HEK293 (cell line): ENCODE results near the gene RBMS3.

Experiments
- CTCF ChIA-PET: fragments of 350-600 bp; formaldehyde crosslinking; extraction: SDS; loops from one replicate; lab custom pipeline; 2021; ENCODE audit warnings: antibody characterized with exemption; lab: Yijun Ruan, JAX
- POLR2A ChIA-PET: fragments of 300-600 bp; formaldehyde crosslinking; extraction: SDS; loops from one replicate; lab custom pipeline; 2020; ENCODE audit warnings: antibody characterized with exemption, inconsistent platforms; lab: Yijun Ruan, JAX
- H3K27ac ChIP-seq: fragments of 200-500 bp; sonication (Bioruptor generic); 2 replicates; pipeline ENCODE4 v1.5.1; 2014; ENCODE audit warnings: low read depth, low read length, control low read depth, inconsistent platforms; ENCODE audit errors: extremely low read depth
- H3K36me3 ChIP-seq, 2 experiments: fragments of 200-500 bp in 1 of 2; sonication (Bioruptor generic) in 1 of 2; 1 replicate in 1 of 2; 2 replicates in 1 of 2; pipeline ENCODE4 v1.5.1; 2014 to 2017; ENCODE audit warnings: inconsistent platforms in 2 of 2, low read length in 2 of 2; ENCODE audit not compliant: control insufficient read depth in 2 of 2, insufficient read depth in 1 of 2
- H3K4me1 ChIP-seq: fragments of 200-500 bp; sonication (Bioruptor generic); 2 replicates; pipeline ENCODE4 v1.5.1; 2014; ENCODE audit warnings: mild to moderate bottlenecking, low read length, inconsistent platforms; ENCODE audit not compliant: control insufficient read depth, insufficient read depth
- H3K4me3 ChIP-seq: 2 replicates; pipeline ENCODE4 v1.5.1; 2011; ENCODE audit warnings: low read depth, mild to moderate bottlenecking, control low read depth, low read length, moderate library complexity
- H3K9me3 ChIP-seq: fragments of 200-500 bp; sonication (Bioruptor generic); 2 replicates; pipeline ENCODE4 v1.5.1; 2014; ENCODE audit warnings: low read depth, low read length, inconsistent platforms; ENCODE audit not compliant: control insufficient read depth, insufficient read depth
- GLIS2 ChIP-seq: fragments of 450-650 bp; formaldehyde crosslinking; IDR thresholded peaks from 2 replicates; pipeline ENCODE4 v1.5.1; 2016; ENCODE audit warnings: missing biosample characterization, missing genetic modification characterization
- KLF7 ChIP-seq: fragments of 450-650 bp; formaldehyde crosslinking; IDR thresholded peaks from 2 replicates; pipeline ENCODE4 v1.5.1; 2016; ENCODE audit warnings: missing biosample characterization, missing genetic modification characterization, borderline replicate concordance
- RBAK ChIP-seq: fragments of 450-650 bp; formaldehyde crosslinking; IDR thresholded peaks from 2 replicates; pipeline ENCODE4 v1.5.1; 2016; ENCODE audit warnings: missing biosample characterization, missing genetic modification characterization
- REPIN1 ChIP-seq: fragments of 450-650 bp; formaldehyde crosslinking; IDR thresholded peaks from 2 replicates; pipeline ENCODE4 v1.5.1; 2017; ENCODE audit warnings: missing biosample characterization, missing genetic modification characterization, low read depth
- SALL2 ChIP-seq: fragments of 450-650 bp; formaldehyde crosslinking; IDR thresholded peaks from 2 replicates; pipeline ENCODE4 v1.5.0; 2017; ENCODE audit warnings: missing biosample characterization, mild to moderate bottlenecking, missing genetic modification characterization, borderline replicate concordance
- SCRT2 ChIP-seq: fragments of 450-650 bp; formaldehyde crosslinking; IDR thresholded peaks from 2 replicates; pipeline ENCODE4 v1.5.1; 2016; ENCODE audit warnings: missing biosample characterization, missing genetic modification characterization
- ZBTB48 ChIP-seq: fragments of 450-650 bp; formaldehyde crosslinking; IDR thresholded peaks from 2 replicates; pipeline ENCODE4 v1.5.1; 2016; ENCODE audit warnings: missing biosample characterization, missing genetic modification characterization
- ZNF221 ChIP-seq: fragments of 450-650 bp; formaldehyde crosslinking; IDR thresholded peaks from 2 replicates; pipeline ENCODE4 v1.5.1; 2017; ENCODE audit warnings: missing biosample characterization, missing genetic modification characterization, borderline replicate concordance
- ZNF23 ChIP-seq: fragments of 450-650 bp; formaldehyde crosslinking; IDR thresholded peaks from 2 replicates; pipeline ENCODE4 v1.5.1; 2016; ENCODE audit warnings: missing biosample characterization, missing genetic modification characterization, borderline replicate concordance
- ZNF24 ChIP-seq: fragments of 450-650 bp; formaldehyde crosslinking; IDR thresholded peaks from 2 replicates; pipeline ENCODE4 v1.5.1; 2016; ENCODE audit warnings: missing biosample characterization, missing genetic modification characterization
- ZNF423 ChIP-seq: fragments of 450-650 bp; formaldehyde crosslinking; IDR thresholded peaks from 2 replicates; pipeline ENCODE4 v1.5.1; 2016; ENCODE audit warnings: missing biosample characterization, missing genetic modification characterization
- ZNF585B ChIP-seq: fragments of 450-650 bp; formaldehyde crosslinking; IDR thresholded peaks from 2 replicates; pipeline ENCODE4 v1.5.1; 2016; ENCODE audit warnings: missing biosample characterization, missing genetic modification characterization
- ZNF777 ChIP-seq: fragments of 450-650 bp; formaldehyde crosslinking; IDR thresholded peaks from 2 replicates; pipeline ENCODE4 v1.5.1; 2017; ENCODE audit warnings: missing biosample characterization, missing genetic modification characterization, borderline replicate concordance
- ZNF785 ChIP-seq: fragments of 450-650 bp; formaldehyde crosslinking; IDR thresholded peaks from 2 replicates; pipeline ENCODE4 v1.5.1; 2016; ENCODE audit warnings: missing biosample characterization, missing genetic modification characterization
- TF ChIP-seq, protein P1 (sequence below): fragments of 450-650 bp; formaldehyde crosslinking; IDR thresholded peaks from 2 replicates; pipeline ENCODE4 v1.5.1; 2016; ENCODE audit warnings: missing biosample characterization, missing genetic modification characterization
- TF ChIP-seq, protein P2 (sequence below): fragments of 450-650 bp; formaldehyde crosslinking; IDR thresholded peaks from 2 replicates; pipeline ENCODE4 v1.5.1; 2017; ENCODE audit warnings: missing biosample characterization, missing genetic modification characterization
- TF ChIP-seq, protein P3 (sequence below): fragments of 450-650 bp; formaldehyde crosslinking; IDR thresholded peaks from 2 replicates; pipeline ENCODE4 v1.5.1; 2016; ENCODE audit warnings: missing biosample characterization, missing genetic modification characterization
- TF ChIP-seq, protein P4 (sequence below): fragments of 450-650 bp; IDR thresholded peaks from 2 replicates; pipeline ENCODE4 v1.5.1; 2018; ENCODE audit warnings: missing biosample characterization, missing genetic modification characterization
- TF ChIP-seq, protein P5 (sequence below): fragments of 450-650 bp; formaldehyde crosslinking; IDR thresholded peaks from 2 replicates; pipeline ENCODE4 v1.5.1; 2017; ENCODE audit warnings: missing biosample characterization, missing genetic modification characterization
- TF ChIP-seq, protein P6 (sequence below): fragments of 450-650 bp; formaldehyde crosslinking; IDR thresholded peaks from 2 replicates; pipeline ENCODE4 v1.5.1; 2017; ENCODE audit warnings: missing biosample characterization, missing genetic modification characterization

RBMS3 gene

DNA sequence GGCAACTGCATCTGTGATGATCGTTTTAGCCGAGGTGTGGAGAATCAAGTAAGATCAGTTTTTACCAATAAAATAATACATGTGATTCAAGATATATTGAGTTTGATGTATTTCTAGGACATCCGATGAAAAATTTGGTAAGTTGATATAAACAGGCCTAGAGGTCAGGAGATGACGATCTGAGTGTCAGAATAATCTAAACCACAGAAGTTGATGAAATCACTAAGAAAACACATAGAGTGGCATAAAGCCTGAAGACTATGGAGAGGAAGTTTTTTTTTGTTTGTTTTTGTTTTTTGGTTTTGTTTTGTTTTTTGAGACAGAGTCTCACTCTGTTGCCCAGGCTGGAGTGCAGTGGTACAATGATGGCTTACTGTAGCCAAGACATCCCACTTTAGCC is 235.3 kb downstream of the RBMS3 start (continued):
- TF ChIP-seq, protein P1, sequence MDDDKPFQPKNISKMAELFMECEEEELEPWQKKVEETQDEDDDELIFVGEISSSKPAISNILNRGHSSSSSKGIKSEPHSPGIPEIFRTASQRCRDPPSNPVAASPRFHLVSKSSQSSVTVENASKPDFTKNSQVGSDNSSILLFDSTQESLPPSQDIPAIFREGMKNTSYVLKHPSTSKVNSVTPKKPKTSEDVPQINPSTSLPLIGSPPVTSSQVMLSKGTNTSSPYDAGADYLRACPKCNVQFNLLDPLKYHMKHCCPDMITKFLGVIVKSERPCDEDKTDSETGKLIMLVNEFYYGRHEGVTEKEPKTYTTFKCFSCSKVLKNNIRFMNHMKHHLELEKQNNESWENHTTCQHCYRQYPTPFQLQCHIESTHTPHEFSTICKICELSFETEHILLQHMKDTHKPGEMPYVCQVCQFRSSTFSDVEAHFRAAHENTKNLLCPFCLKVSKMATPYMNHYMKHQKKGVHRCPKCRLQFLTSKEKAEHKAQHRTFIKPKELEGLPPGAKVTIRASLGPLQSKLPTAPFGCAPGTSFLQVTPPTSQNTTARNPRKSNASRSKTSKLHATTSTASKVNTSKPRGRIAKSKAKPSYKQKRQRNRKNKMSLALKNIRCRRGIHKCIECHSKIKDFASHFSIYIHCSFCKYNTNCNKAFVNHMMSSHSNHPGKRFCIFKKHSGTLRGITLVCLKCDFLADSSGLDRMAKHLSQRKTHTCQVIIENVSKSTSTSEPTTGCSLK (tag by site-specific recombination): no peak
- TF ChIP-seq SALL2 (tag by site-specific recombination) (no peak), KLF7 (tag by site-specific recombination) (no peak), RBAK (tag by site-specific recombination) (no peak)
- TF ChIP-seq, protein P2, sequence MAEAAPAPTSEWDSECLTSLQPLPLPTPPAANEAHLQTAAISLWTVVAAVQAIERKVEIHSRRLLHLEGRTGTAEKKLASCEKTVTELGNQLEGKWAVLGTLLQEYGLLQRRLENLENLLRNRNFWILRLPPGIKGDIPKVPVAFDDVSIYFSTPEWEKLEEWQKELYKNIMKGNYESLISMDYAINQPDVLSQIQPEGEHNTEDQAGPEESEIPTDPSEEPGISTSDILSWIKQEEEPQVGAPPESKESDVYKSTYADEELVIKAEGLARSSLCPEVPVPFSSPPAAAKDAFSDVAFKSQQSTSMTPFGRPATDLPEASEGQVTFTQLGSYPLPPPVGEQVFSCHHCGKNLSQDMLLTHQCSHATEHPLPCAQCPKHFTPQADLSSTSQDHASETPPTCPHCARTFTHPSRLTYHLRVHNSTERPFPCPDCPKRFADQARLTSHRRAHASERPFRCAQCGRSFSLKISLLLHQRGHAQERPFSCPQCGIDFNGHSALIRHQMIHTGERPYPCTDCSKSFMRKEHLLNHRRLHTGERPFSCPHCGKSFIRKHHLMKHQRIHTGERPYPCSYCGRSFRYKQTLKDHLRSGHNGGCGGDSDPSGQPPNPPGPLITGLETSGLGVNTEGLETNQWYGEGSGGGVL (tag by site-specific recombination): no peak
- TF ChIP-seq, all 188 proteins: peak for 0

DNA sequence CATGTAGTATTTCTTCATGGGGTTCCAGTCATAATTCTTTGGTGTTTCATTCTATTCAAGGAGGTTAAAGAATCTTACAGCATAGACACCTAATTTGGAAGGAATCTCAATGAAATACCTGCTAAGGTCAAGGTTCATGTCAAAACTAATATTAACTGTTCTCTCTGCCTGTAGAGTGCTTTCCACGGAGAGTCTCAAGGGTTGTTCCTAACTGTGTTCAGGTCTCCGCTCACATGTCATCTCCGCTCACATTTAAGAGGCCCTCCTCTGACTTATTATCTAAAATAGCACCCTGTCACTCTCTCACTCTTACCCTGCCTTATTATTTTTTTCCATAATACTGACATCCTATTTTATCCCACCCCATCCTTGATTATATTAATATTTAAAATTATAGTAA is 239.9 kb downstream of the RBMS3 start:
- POLR2A ChIA-PET: no interaction called here
- no peaks in the 10 kb centered on the region for H3K9me3 ChIP-seq
- TF ChIP-seq ZNF585B (tag by site-specific recombination) (no peak), ZNF23 (tag by site-specific recombination) (no peak), ZNF221 (tag by site-specific recombination) (no peak), GLIS2 (tag by site-specific recombination) (no peak), ZNF24 (no peak), ZNF785 (tag by site-specific recombination) (no peak), ZNF777 (tag by site-specific recombination) (no peak), ZNF423 (no peak), SCRT2 (no peak), REPIN1 (tag by site-specific recombination) (no peak), ZBTB48 (tag by site-specific recombination) (no peak)
- TF ChIP-seq, protein P3, sequence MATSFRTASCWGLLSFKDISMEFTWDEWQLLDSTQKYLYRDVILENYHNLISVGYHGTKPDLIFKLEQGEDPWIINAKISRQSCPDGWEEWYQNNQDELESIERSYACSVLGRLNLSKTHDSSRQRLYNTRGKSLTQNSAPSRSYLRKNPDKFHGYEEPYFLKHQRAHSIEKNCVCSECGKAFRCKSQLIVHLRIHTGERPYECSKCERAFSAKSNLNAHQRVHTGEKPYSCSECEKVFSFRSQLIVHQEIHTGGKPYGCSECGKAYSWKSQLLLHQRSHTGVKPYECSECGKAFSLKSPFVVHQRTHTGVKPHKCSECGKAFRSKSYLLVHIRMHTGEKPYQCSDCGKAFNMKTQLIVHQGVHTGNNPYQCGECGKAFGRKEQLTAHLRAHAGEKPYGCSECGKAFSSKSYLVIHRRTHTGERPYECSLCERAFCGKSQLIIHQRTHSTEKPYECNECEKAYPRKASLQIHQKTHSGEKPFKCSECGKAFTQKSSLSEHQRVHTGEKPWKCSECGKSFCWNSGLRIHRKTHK: no peak
- TF ChIP-seq, protein P4, sequence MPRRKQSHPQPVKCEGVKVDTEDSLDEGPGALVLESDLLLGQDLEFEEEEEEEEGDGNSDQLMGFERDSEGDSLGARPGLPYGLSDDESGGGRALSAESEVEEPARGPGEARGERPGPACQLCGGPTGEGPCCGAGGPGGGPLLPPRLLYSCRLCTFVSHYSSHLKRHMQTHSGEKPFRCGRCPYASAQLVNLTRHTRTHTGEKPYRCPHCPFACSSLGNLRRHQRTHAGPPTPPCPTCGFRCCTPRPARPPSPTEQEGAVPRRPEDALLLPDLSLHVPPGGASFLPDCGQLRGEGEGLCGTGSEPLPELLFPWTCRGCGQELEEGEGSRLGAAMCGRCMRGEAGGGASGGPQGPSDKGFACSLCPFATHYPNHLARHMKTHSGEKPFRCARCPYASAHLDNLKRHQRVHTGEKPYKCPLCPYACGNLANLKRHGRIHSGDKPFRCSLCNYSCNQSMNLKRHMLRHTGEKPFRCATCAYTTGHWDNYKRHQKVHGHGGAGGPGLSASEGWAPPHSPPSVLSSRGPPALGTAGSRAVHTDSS: no peak
- TF ChIP-seq, protein P5, sequence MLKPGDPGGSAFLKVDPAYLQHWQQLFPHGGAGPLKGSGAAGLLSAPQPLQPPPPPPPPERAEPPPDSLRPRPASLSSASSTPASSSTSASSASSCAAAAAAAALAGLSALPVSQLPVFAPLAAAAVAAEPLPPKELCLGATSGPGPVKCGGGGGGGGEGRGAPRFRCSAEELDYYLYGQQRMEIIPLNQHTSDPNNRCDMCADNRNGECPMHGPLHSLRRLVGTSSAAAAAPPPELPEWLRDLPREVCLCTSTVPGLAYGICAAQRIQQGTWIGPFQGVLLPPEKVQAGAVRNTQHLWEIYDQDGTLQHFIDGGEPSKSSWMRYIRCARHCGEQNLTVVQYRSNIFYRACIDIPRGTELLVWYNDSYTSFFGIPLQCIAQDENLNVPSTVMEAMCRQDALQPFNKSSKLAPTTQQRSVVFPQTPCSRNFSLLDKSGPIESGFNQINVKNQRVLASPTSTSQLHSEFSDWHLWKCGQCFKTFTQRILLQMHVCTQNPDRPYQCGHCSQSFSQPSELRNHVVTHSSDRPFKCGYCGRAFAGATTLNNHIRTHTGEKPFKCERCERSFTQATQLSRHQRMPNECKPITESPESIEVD (tag by site-specific recombination): no peak
- TF ChIP-seq, protein P6, sequence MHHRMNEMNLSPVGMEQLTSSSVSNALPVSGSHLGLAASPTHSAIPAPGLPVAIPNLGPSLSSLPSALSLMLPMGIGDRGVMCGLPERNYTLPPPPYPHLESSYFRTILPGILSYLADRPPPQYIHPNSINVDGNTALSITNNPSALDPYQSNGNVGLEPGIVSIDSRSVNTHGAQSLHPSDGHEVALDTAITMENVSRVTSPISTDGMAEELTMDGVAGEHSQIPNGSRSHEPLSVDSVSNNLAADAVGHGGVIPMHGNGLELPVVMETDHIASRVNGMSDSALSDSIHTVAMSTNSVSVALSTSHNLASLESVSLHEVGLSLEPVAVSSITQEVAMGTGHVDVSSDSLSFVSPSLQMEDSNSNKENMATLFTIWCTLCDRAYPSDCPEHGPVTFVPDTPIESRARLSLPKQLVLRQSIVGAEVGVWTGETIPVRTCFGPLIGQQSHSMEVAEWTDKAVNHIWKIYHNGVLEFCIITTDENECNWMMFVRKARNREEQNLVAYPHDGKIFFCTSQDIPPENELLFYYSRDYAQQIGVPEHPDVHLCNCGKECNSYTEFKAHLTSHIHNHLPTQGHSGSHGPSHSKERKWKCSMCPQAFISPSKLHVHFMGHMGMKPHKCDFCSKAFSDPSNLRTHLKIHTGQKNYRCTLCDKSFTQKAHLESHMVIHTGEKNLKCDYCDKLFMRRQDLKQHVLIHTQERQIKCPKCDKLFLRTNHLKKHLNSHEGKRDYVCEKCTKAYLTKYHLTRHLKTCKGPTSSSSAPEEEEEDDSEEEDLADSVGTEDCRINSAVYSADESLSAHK (tag by site-specific recombination): no peak
- TF ChIP-seq, all 188 proteins: peak for 0
- H3K27ac ChIP-seq: no peak overlapping the region
- CTCF ChIA-PET: interaction anchor here (0.6 kb wide), 1 partner anchor 340 kb away, joined by 3 read pairs; no protein-coding TSS in a partner anchor
- no peak overlapping the region for H3K4me3 ChIP-seq
- H3K36me3 ChIP-seq: no peaks in the 10 kb centered on the region
- no peaks in the 10 kb centered on the region for H3K4me1 ChIP-seq
